OCI-LY7 (cell line): Measurements from ENCODE around the gene PA2G4. TPM values are rescaled to one million over a fixed set of nuclear protein-coding genes. Genes with fewer than 3 reads are reported as not detected.
"Not testable (repeated sequence)": the region's sequence is repeated elsewhere in the genome, so short reads cannot be mapped to it uniquely, and the experiment has no call there.

Experiments
- BruUV-seq: library from RNA; stranded (reverse); fragments of 400-500 nt; replicated peaks from 2 replicates; lab custom pipeline; 2021; lab: Mats Ljungman, UMichigan
- CTCF ChIA-PET: fragments of 300-600 bp; sonication (Branson Sonifier 250); formaldehyde crosslinking; loops from one replicate; lab custom pipeline; 2022; ENCODE audit warnings: antibody characterized with exemption; ENCODE audit not compliant: unreplicated experiment; lab: Charles Lee
- POLR2A ChIA-PET: fragments of 300-600 bp; sonication (Branson Sonifier 250); formaldehyde crosslinking; loops from one replicate; lab custom pipeline; 2022; ENCODE audit warnings: antibody characterized with exemption; lab: Charles Lee
- DNase-seq: peaks from one replicate; pipeline ENCODE4 v3.0.0-alpha.2; 2015; ENCODE audit warnings: low spot score
- H2AFZ ChIP-seq: fragments of 200-600 bp; sonication (generic), shearing (Covaris generic); 2 replicates; pipeline ENCODE4 v1.6.1; 2014; ENCODE audit warnings: mild to moderate bottlenecking, antibody characterized with exemption, low read length, moderate library complexity
- H3K27ac ChIP-seq: fragments of 200-600 bp; sonication (generic); 2 replicates; pipeline ENCODE4 v1.5.1; 2014; ENCODE audit warnings: mixed run types, low read depth, mild to moderate bottlenecking, moderate library complexity, low read length, inconsistent platforms; ENCODE audit not compliant: poor library complexity, severe bottlenecking
- H3K36me3 ChIP-seq: fragments of 200-600 bp; sonication (generic); 2 replicates; pipeline ENCODE4 v1.6.1; 2014; ENCODE audit warnings: mild to moderate bottlenecking, antibody characterized with exemption, low read length, moderate library complexity, mixed read lengths; ENCODE audit not compliant: insufficient read depth
- H3K4me1 ChIP-seq: fragments of 200-600 bp; sonication (generic); 2 replicates; pipeline ENCODE4 v1.5.1; 2014; ENCODE audit warnings: mild to moderate bottlenecking, low read length; ENCODE audit not compliant: insufficient read depth, poor library complexity, severe bottlenecking
- H3K4me2 ChIP-seq: fragments of 200-600 bp; sonication (generic); 2 replicates; pipeline ENCODE4 v1.6.1; 2014; ENCODE audit warnings: mild to moderate bottlenecking, low read length
- H3K4me3 ChIP-seq: fragments of 200-600 bp; sonication (generic); 2 replicates; pipeline ENCODE4 v1.5.1; 2014; ENCODE audit warnings: mild to moderate bottlenecking, low read depth, low read length; ENCODE audit not compliant: poor library complexity, severe bottlenecking
- H3K79me2 ChIP-seq: fragments of 200-600 bp; sonication (generic); 2 replicates; pipeline ENCODE4 v1.6.1; 2016; ENCODE audit warnings: low read depth, mild to moderate bottlenecking, low read length, moderate library complexity, mixed read lengths; ENCODE audit not compliant: insufficient read depth
- H3K9me2 ChIP-seq: fragments of 200-600 bp; sonication (generic); 2 replicates; pipeline ENCODE4 v1.6.1; 2016; ENCODE audit warnings: mild to moderate bottlenecking, low read length, mixed read lengths; ENCODE audit not compliant: insufficient read depth
- H3K9me3 ChIP-seq: fragments of 200-600 bp; sonication (generic); 2 replicates; pipeline ENCODE4 v1.6.1; 2014; ENCODE audit warnings: mild to moderate bottlenecking, mixed run types, low read length, mixed read lengths
- H4K20me1 ChIP-seq: fragments of 200-600 bp; sonication (generic); 2 replicates; pipeline ENCODE4 v1.6.1; 2014; ENCODE audit warnings: mild to moderate bottlenecking, antibody characterized with exemption, low read length, moderate library complexity, mixed read lengths; ENCODE audit not compliant: insufficient read depth
- CTCF ChIP-seq: fragments of 200-600 bp; sonication (generic); conservative IDR thresholded peaks from 2 replicates; pipeline ENCODE4 v1.5.1; 2014; ENCODE audit warnings: mild to moderate bottlenecking, antibody characterized with exemption, low read length, moderate library complexity, mixed read lengths
- EZH2phosphoT487 ChIP-seq: fragments of 200-600 bp; sonication (generic); IDR thresholded peaks from 2 replicates; pipeline ENCODE4 v1.6.1; 2018; ENCODE audit warnings: low read depth, borderline replicate concordance, mild to moderate bottlenecking, mixed run types, antibody characterized with exemption, low read length, moderate library complexity, mixed read lengths
- intact Hi-C: fragments of 100-400 bp; cut with micrococcal nuclease; formaldehyde crosslinking; loops from one replicate; pipeline ENCODE4 v1.10.0; 2022; ENCODE audit not compliant: unreplicated experiment
- total RNA-seq, 2 experiments: library from RNA; depleted of rRNA in 1 of 2; stranded (reverse); fragments of >200 nt in 1 of 2; shearing (Covaris generic) in 1 of 2; gene quantifications; 2 replicates each; pipeline ENCODE4 v1.2.3, GENCODE V29; 2014 to 2022

PA2G4 gene
- total RNA-seq, 2 experiments from 2014 or later, result 289 to 358 TPM

- ChIA-PET CTCF (no interaction called here), POLR2A (no interaction called here)
- TF ChIP-seq CTCF (no peak), EZH2phosphoT487 (no peak)
- Histone ChIP-seq H3K79me2 (peaks cover 33% of the 10 kb centered on the region), H4K20me1 (peaks cover 9% of the 10 kb centered on the region; the same call in 1 of the 2 replicates), H3K4me2 (no peak overlapping the region), H3K4me3 (no peak overlapping the region), H2AFZ (no peak overlapping the region), H3K9me2 (no peaks in the 10 kb centered on the region), H3K27ac (no peak overlapping the region), H3K9me3 (no peaks in the 10 kb centered on the region), H3K36me3 (peaks cover 26% of the 10 kb centered on the region), H3K4me1 (peaks cover 48% of the 10 kb centered on the region)
- no peak for DNase-seq
- intact Hi-C loops, result no loop called here
- no TSS peak for BruUV-seq
Observed at GRCh38 chr12:56155256-56155845, 51.0 kb downstream of the PA2G4 start.

GRCh38 chr12:56156464-56157200, 52.3 kb downstream of the PA2G4 start:
- CTCF ChIA-PET, BruUV-seq, H4K20me1 ChIP-seq, H3K9me3 ChIP-seq, H3K9me2 ChIP-seq, DNase-seq: not testable (repeated sequence)
- peak overlapping the region; percentile 61; the same call in 1 of the 2 replicates for H2AFZ ChIP-seq
- peak overlapping the region; percentile 96 for H3K4me2 ChIP-seq
- intact Hi-C loops, result loop anchor here (1.0 kb wide), 1 partner anchor 37 kb away; no protein-coding TSS in a partner anchor
- H3K79me2 ChIP-seq, result peaks cover 37% of the 10 kb centered on the region
- POLR2A ChIA-PET, result interaction anchor here (0.7 to 1.1 kb wide), 3 partner anchors 28 to 201 kb away, joined by 3 to 4 read pairs (median 4); no protein-coding TSS in a partner anchor
- peak overlapping the region; percentile 82 for H3K27ac ChIP-seq
- peaks cover 51% of the 10 kb centered on the region for H3K4me1 ChIP-seq
- H3K4me3 ChIP-seq, result peak overlapping the region; percentile 98
- peaks cover 39% of the 10 kb centered on the region for H3K36me3 ChIP-seq

GRCh38 chr12:56157201-56158028, 53.1 kb downstream of the PA2G4 start:
- Histone ChIP-seq H3K27ac (peak overlapping the region; percentile 82), H3K9me2 (no peaks in the 10 kb centered on the region), H2AFZ (peak overlapping the region; percentile 61; the same call in 1 of the 2 replicates), H3K4me1 (peaks cover 51% of the 10 kb centered on the region), H3K36me3 (peaks cover 46% of the 10 kb centered on the region), H3K4me2 (peak overlapping the region; percentile 96), H3K4me3 (peak overlapping the region; percentile 98), H4K20me1 (peaks cover 9% of the 10 kb centered on the region; the same call in 1 of the 2 replicates), H3K9me3 (no peaks in the 10 kb centered on the region), H3K79me2 (peaks cover 37% of the 10 kb centered on the region)
- ChIA-PET CTCF (no interaction called here), POLR2A (interaction anchor here (0.5 to 1.7 kb wide), 3 partner anchors 28 to 33 kb away, joined by 4 to 9 read pairs (median 4); partner anchors contain the start of gene ESYT1)
- BruUV-seq, result TSS peak; percentile 23
- peak; percentile 85 for DNase-seq
- peak; percentile 72 for TF ChIP-seq CTCF
- no peak for TF ChIP-seq EZH2phosphoT487
- intact Hi-C loops, result loop anchor here (1.0 to 2.0 kb wide), 3 partner anchors 31 to 38 kb away; partner anchors contain the start of gene SMARCC2
